Stimulated activated memory B cell treated with anti-CD40 and anti-IgM and Interleukin-4, amounts not matched to agents 10 μg/mL and 1 μg/mL and 100 μg/mL, for 72 hours (primary cell): ENCODE results near the gene TMC5.
"Not testable (repeated sequence)": the region's sequence is repeated elsewhere in the genome, so short reads cannot be mapped to it uniquely, and the experiment has no call there.

Source experiments
- ATAC-seq: fragments of 150-1000 bp; cut with Tn5 transposase; 2 replicates; pipeline ENCODE4 v1.10.0; 2021
- H3K27ac Mint-ChIP-seq: one replicate; pipeline ENCODE4 v1.8.0; 2022; ENCODE audit warnings: mild to moderate bottlenecking, mixed read lengths
- H3K27me3 Mint-ChIP-seq: one replicate; pipeline ENCODE4 v1.8.0; 2022; ENCODE audit warnings: mixed read lengths
- H3K36me3 Mint-ChIP-seq: one replicate; pipeline ENCODE4 v1.8.0; 2022; ENCODE audit warnings: mixed read lengths
- H3K4me1 Mint-ChIP-seq: one replicate; pipeline ENCODE4 v1.8.0; 2022; ENCODE audit warnings: mixed read lengths
- H3K4me3 Mint-ChIP-seq: one replicate; pipeline ENCODE4 v1.8.0; 2022; ENCODE audit warnings: mild to moderate bottlenecking, moderate library complexity, mixed read lengths
- H3K9me3 Mint-ChIP-seq: one replicate; pipeline ENCODE4 v1.8.0; 2022; ENCODE audit warnings: mixed read lengths

Gene TMC5

GRCh38 chr16:19417640-19418039 lies at the start of gene TMC5:
Gene TMC5, plus strand, starts transcription at chr16:19417883. Its CDS starts 22,156 bp downstream, at chr16:19440039.
- Mint-ChIP-seq H3K4me3 (no peak within 1 kb of the TSS), H3K9me3 (peaks cover 6% of the 10 kb centered on the region), H3K4me1 (no peaks in the 10 kb centered on the region), H3K27me3 (peaks cover 39% of the 10 kb centered on the region), H3K27ac (no peak within 1 kb of the TSS), H3K36me3 (peaks cover 5% of the 10 kb centered on the region)
- no peak for ATAC-seq

DNA sequence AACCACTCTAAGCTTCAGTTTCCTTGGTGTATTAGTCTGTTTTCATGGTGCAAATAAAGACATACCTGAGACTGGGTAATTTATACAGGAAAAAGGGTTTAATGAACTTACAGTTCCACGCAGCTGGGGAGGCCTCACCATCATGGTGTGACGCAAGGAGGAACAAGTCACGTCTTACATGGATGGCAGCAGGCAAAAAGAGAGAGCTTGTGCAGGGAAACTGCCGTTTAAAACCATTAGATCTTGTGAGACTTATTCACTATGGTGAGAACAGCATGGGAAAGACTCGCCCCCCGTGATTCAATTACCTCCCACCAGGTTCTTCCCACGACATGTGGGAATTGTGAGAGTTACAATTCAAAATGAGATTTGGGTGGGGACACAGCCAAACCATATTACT lies 45.1 kb upstream of the TMC5 start:
- not testable (repeated sequence) for H3K27ac Mint-ChIP-seq, H3K4me1 Mint-ChIP-seq, H3K36me3 Mint-ChIP-seq, H3K27me3 Mint-ChIP-seq, H3K4me3 Mint-ChIP-seq, ATAC-seq, H3K9me3 Mint-ChIP-seq

- Mint-ChIP-seq H3K4me3 (no peak overlapping the region), H3K4me1 (no peaks in the 10 kb centered on the region), H3K9me3 (no peaks in the 10 kb centered on the region)
Observed at GRCh38 chr16:19374402-19374801, 43.3 kb upstream of the TMC5 start.

GRCh38 chr16:19375561-19376158 lies 42.0 kb upstream of the TMC5 start:
- Mint-ChIP-seq H3K4me1 (no peaks in the 10 kb centered on the region), H3K9me3 (no peaks in the 10 kb centered on the region), H3K4me3 (no peak overlapping the region), H3K27ac (no peak overlapping the region), H3K27me3 (peaks cover 9% of the 10 kb centered on the region), H3K36me3 (no peaks in the 10 kb centered on the region)
- ATAC-seq: peak; percentile 73

More at GRCh38 chr16:19374402-19374801, 43.3 kb upstream of the TMC5 start:
- no peaks in the 10 kb centered on the region for H3K36me3 Mint-ChIP-seq
- ATAC-seq: no peak
- H3K27ac Mint-ChIP-seq: no peak overlapping the region
- peaks cover 9% of the 10 kb centered on the region for H3K27me3 Mint-ChIP-seq

- Mint-ChIP-seq H3K4me3 (no peak overlapping the region), H3K36me3 (no peaks in the 10 kb centered on the region), H3K27me3 (peaks cover 25% of the 10 kb centered on the region), H3K4me1 (peaks cover 6% of the 10 kb centered on the region), H3K27ac (no peak overlapping the region), H3K9me3 (no peaks in the 10 kb centered on the region)
- ATAC-seq: no peak
Observed at GRCh38 chr16:19377864-19378263, 39.8 kb upstream of the TMC5 start.

- H3K27me3 Mint-ChIP-seq: peaks cover 29% of the 10 kb centered on the region
- no peaks in the 10 kb centered on the region for H3K36me3 Mint-ChIP-seq
- peaks cover 12% of the 10 kb centered on the region for H3K4me1 Mint-ChIP-seq
- no peak for ATAC-seq
- no peak overlapping the region for H3K27ac Mint-ChIP-seq
- H3K4me3 Mint-ChIP-seq: no peak overlapping the region
- H3K9me3 Mint-ChIP-seq: no peaks in the 10 kb centered on the region
Observed at GRCh38 chr16:19378511-19378910, 39.2 kb upstream of the TMC5 start.

GRCh38 chr16:19379838-19380237 lies 37.8 kb upstream of the TMC5 start:
- peaks cover 12% of the 10 kb centered on the region for H3K4me1 Mint-ChIP-seq
- H3K9me3 Mint-ChIP-seq: no peaks in the 10 kb centered on the region
- ATAC-seq: no peak
- peaks cover 40% of the 10 kb centered on the region for H3K27me3 Mint-ChIP-seq
- no peak overlapping the region for H3K27ac Mint-ChIP-seq
- H3K36me3 Mint-ChIP-seq: no peaks in the 10 kb centered on the region
- no peak overlapping the region for H3K4me3 Mint-ChIP-seq

DNA sequence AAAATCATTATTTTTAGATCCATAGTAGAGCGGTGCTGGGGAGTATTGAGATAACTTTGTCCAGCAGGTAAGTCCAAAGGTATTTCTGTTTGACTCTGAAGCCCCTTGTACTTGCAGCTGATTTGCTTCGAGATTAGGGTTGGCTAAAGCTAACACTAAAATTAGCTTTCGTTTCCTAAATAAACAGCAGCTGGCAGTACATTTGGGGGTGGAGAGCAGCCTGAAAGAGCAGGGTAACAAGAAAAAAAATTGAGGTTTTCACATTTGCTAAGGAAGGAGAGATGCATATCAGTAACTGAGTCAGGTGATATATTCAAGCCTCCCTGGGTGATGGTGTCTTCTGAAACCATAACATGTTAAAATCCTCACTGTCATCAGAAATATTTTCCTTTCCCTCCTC lies 37.4 kb upstream of the TMC5 start:
- ATAC-seq: no peak
- no peak overlapping the region for H3K27ac Mint-ChIP-seq
- H3K36me3 Mint-ChIP-seq: no peaks in the 10 kb centered on the region
- no peak overlapping the region for H3K4me3 Mint-ChIP-seq
- H3K9me3 Mint-ChIP-seq: no peaks in the 10 kb centered on the region
- H3K27me3 Mint-ChIP-seq: peaks cover 45% of the 10 kb centered on the region
- peaks cover 12% of the 10 kb centered on the region for H3K4me1 Mint-ChIP-seq

- no peak overlapping the region for H3K27ac Mint-ChIP-seq
- ATAC-seq: peak; percentile 49
- H3K4me1 Mint-ChIP-seq: peaks cover 12% of the 10 kb centered on the region
- no peaks in the 10 kb centered on the region for H3K36me3 Mint-ChIP-seq
- H3K4me3 Mint-ChIP-seq: no peak overlapping the region
- peaks cover 41% of the 10 kb centered on the region for H3K27me3 Mint-ChIP-seq
- H3K9me3 Mint-ChIP-seq: no peaks in the 10 kb centered on the region
Observed at GRCh38 chr16:19382084-19382801, 35.4 kb upstream of the TMC5 start.

GRCh38 chr16:19382887-19383816 lies 34.5 kb upstream of the TMC5 start:
- Mint-ChIP-seq H3K4me1 (peaks cover 12% of the 10 kb centered on the region), H3K9me3 (no peaks in the 10 kb centered on the region), H3K27ac (no peak overlapping the region), H3K36me3 (no peaks in the 10 kb centered on the region), H3K27me3 (peaks cover 41% of the 10 kb centered on the region), H3K4me3 (no peak overlapping the region)
- ATAC-seq: peak; percentile 44

- H3K36me3 Mint-ChIP-seq: no peaks in the 10 kb centered on the region
- ATAC-seq: no peak
- H3K27ac Mint-ChIP-seq: no peak overlapping the region
- peaks cover 41% of the 10 kb centered on the region for H3K27me3 Mint-ChIP-seq
- peaks cover 12% of the 10 kb centered on the region for H3K4me1 Mint-ChIP-seq
- H3K4me3 Mint-ChIP-seq: no peak overlapping the region
- no peaks in the 10 kb centered on the region for H3K9me3 Mint-ChIP-seq
Observed at GRCh38 chr16:19384656-19385055, 33.0 kb upstream of the TMC5 start.

GRCh38 chr16:19386525-19386924 lies 31.2 kb upstream of the TMC5 start:
- Mint-ChIP-seq H3K9me3 (no peaks in the 10 kb centered on the region), H3K4me3 (no peak overlapping the region), H3K4me1 (peaks cover 12% of the 10 kb centered on the region), H3K27me3 (peaks cover 51% of the 10 kb centered on the region), H3K36me3 (no peaks in the 10 kb centered on the region), H3K27ac (no peak overlapping the region)
- no peak for ATAC-seq

- ATAC-seq: peak; percentile 57
- no peaks in the 10 kb centered on the region for H3K36me3 Mint-ChIP-seq
- H3K9me3 Mint-ChIP-seq: peaks cover 3% of the 10 kb centered on the region
- no peak overlapping the region for H3K4me3 Mint-ChIP-seq
- H3K27me3 Mint-ChIP-seq: peaks cover 42% of the 10 kb centered on the region
- H3K27ac Mint-ChIP-seq: no peak overlapping the region
- no peaks in the 10 kb centered on the region for H3K4me1 Mint-ChIP-seq
Observed at GRCh38 chr16:19389246-19389645, 28.4 kb upstream of the TMC5 start.

DNA sequence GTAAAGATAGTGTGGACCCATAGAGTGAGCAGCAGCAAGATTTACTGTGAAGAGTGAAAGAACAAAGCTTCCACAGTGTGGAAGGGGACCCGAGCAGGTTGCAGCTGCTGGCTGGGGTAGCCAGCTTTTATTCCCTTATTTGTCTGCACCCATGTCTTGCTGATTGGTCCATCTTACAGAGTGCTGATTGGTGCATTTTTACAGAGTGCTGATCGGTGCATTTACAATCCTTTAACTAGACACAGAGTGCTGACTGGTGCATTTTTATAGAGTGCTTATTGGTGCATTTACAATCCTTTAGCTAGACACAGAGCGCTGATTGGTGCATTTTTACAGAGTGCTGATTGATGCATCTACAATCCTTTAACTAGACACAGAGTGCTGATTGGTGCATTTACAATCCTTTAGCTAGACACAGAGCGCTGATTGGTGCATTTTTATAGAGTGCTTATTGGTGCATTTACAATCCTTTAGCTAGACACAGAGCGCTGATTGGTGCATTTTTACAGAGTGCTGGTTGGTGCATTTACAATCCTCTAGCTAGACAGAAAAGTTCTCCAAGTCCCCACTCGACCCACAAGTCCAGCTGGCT lies 26.4 kb upstream of the TMC5 start:
- H3K27ac Mint-ChIP-seq, H3K4me1 Mint-ChIP-seq, H3K4me3 Mint-ChIP-seq, H3K9me3 Mint-ChIP-seq, H3K36me3 Mint-ChIP-seq, ATAC-seq: not testable (repeated sequence)
- peaks cover 28% of the 10 kb centered on the region for H3K27me3 Mint-ChIP-seq

GRCh38 chr16:19392352-19392751 lies 25.3 kb upstream of the TMC5 start:
- H3K27me3 Mint-ChIP-seq: peaks cover 28% of the 10 kb centered on the region
- H3K4me1 Mint-ChIP-seq: no peaks in the 10 kb centered on the region
- ATAC-seq: no peak
- H3K9me3 Mint-ChIP-seq: peaks cover 3% of the 10 kb centered on the region
- H3K27ac Mint-ChIP-seq: no peak overlapping the region
- no peaks in the 10 kb centered on the region for H3K36me3 Mint-ChIP-seq
- H3K4me3 Mint-ChIP-seq: no peak overlapping the region
